Hepatocyte (in vitro differentiated cells): ENCODE measurements around the gene MRPL42.

Source experiments
- EZH2 ChIP-seq: fragments of 200-600 bp; sonication (generic); IDR thresholded peaks from 2 replicates; pipeline ENCODE4 v1.6.1; 2016; ENCODE audit warnings: antibody characterized with exemption, mild to moderate bottlenecking, borderline replicate concordance
- EZH2phosphoT487 ChIP-seq: fragments of 200-600 bp; sonication (generic); IDR thresholded peaks from one replicate; pipeline ENCODE4 v1.6.1; 2018; ENCODE audit warnings: antibody characterized with exemption, mild to moderate bottlenecking, low read depth, moderate library complexity; ENCODE audit not compliant: unreplicated experiment, severe bottlenecking
- TF ChIP-seq, protein P1 (sequence below): fragments of 200-600 bp; sonication (generic); IDR thresholded peaks from 2 replicates; pipeline ENCODE4 v1.5.1; 2016; ENCODE audit warnings: antibody characterized with exemption, mild to moderate bottlenecking; ENCODE audit not compliant: poor library complexity

- TF ChIP-seq EZH2, result no peak
- TF ChIP-seq, protein P1, sequence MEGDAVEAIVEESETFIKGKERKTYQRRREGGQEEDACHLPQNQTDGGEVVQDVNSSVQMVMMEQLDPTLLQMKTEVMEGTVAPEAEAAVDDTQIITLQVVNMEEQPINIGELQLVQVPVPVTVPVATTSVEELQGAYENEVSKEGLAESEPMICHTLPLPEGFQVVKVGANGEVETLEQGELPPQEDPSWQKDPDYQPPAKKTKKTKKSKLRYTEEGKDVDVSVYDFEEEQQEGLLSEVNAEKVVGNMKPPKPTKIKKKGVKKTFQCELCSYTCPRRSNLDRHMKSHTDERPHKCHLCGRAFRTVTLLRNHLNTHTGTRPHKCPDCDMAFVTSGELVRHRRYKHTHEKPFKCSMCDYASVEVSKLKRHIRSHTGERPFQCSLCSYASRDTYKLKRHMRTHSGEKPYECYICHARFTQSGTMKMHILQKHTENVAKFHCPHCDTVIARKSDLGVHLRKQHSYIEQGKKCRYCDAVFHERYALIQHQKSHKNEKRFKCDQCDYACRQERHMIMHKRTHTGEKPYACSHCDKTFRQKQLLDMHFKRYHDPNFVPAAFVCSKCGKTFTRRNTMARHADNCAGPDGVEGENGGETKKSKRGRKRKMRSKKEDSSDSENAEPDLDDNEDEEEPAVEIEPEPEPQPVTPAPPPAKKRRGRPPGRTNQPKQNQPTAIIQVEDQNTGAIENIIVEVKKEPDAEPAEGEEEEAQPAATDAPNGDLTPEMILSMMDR, result no peak
- TF ChIP-seq EZH2phosphoT487, result no peak
Observed at GRCh38 chr12:93514853-93515252, 47.5 kb downstream of the MRPL42 start.
